Ectodermal cell (in vitro differentiated cells): ENCODE data around the gene GTPBP2.

Source experiments
- H3K27ac ChIP-seq: 2 replicates; pipeline ENCODE4 v1.7.0; 2013; ENCODE audit warnings: mild to moderate bottlenecking, low read depth, low read length; ENCODE audit not compliant: insufficient read depth, poor library complexity, severe bottlenecking
- H3K27me3 ChIP-seq: 2 replicates; pipeline ENCODE4 v1.7.0; 2013; ENCODE audit warnings: mild to moderate bottlenecking, low read length; ENCODE audit not compliant: insufficient read depth, control insufficient read depth, poor library complexity, severe bottlenecking
- H3K36me3 ChIP-seq: one replicate; pipeline ENCODE4 v1.7.0; 2013; ENCODE audit warnings: low read length; ENCODE audit not compliant: control insufficient read depth, insufficient read depth
- H3K4me1 ChIP-seq: one replicate; pipeline ENCODE4 v1.7.0; 2013; ENCODE audit warnings: low read length; ENCODE audit not compliant: control insufficient read depth, insufficient read depth
- H3K4me3 ChIP-seq: 2 replicates; pipeline ENCODE4 v1.7.0; 2013; ENCODE audit warnings: low read depth, low read length, control low read depth; ENCODE audit not compliant: insufficient read depth
- H3K9me3 ChIP-seq: 2 replicates; pipeline ENCODE4 v1.7.0; 2013; ENCODE audit warnings: mild to moderate bottlenecking, low read length, moderate library complexity; ENCODE audit not compliant: control insufficient read depth
- WGBS, 2 experiments: methylation state at CpG; one replicate each; pipeline ENCODE4 v1.1.7; 2013; ENCODE audit warnings: missing lambda C conversion rate in 2 of 2; 5-methylcytosine and 5-hydroxymethylcytosine counted together

The GTPBP2 gene

GRCh38 chr6:43579171-43579570, 49.9 kb downstream of the GTPBP2 start:
- Histone ChIP-seq H3K4me3 (no peak overlapping the region), H3K9me3 (no peaks in the 10 kb centered on the region), H3K4me1 (peaks cover 6% of the 10 kb centered on the region), H3K27ac (no peak overlapping the region), H3K36me3 (peaks cover 18% of the 10 kb centered on the region), H3K27me3 (no peaks in the 10 kb centered on the region)
- 97 to 100% methylated on average over 2 of the region's 2 CpGs for WGBS, 2 experiments

GRCh38 chr6:43578748-43579147, 50.3 kb downstream of the GTPBP2 start:
- 95 to 96% methylated on average over 3 of the region's 3 CpGs for WGBS, 2 experiments
- Histone ChIP-seq H3K27ac (no peak overlapping the region), H3K4me3 (no peak overlapping the region), H3K9me3 (no peaks in the 10 kb centered on the region), H3K27me3 (no peaks in the 10 kb centered on the region), H3K4me1 (peaks cover 6% of the 10 kb centered on the region), H3K36me3 (peaks cover 15% of the 10 kb centered on the region)

- Histone ChIP-seq H3K9me3 (no peaks in the 10 kb centered on the region), H3K4me1 (peaks cover 6% of the 10 kb centered on the region), H3K36me3 (peaks cover 10% of the 10 kb centered on the region), H3K4me3 (peak within 1 kb of the TSS; percentile 83), H3K27me3 (no peaks in the 10 kb centered on the region), H3K27ac (peak within 1 kb of the TSS; percentile 73)
- 1% methylated on average over 76 of the region's 76 CpGs for WGBS, 2 experiments
Observed at GRCh38 chr6:43575772-43576551, 53.1 kb downstream of the GTPBP2 start, which contains the start of the genes POLH and XPO5. Gene POLH, plus strand, starts transcription at chr6:43576185. Its CDS starts 6,135 bp downstream, at chr6:43582320. Gene XPO5, minus strand, starts transcription at chr6:43576038. Its CDS starts 174 bp downstream, at chr6:43575864.

GRCh38 chr6:43575105-43575771, 53.8 kb downstream of the GTPBP2 start:
- Histone ChIP-seq H3K27me3 (no peaks in the 10 kb centered on the region), H3K9me3 (no peaks in the 10 kb centered on the region), H3K4me1 (peaks cover 6% of the 10 kb centered on the region), H3K27ac (peak overlapping the region; percentile 53), H3K36me3 (peaks cover 13% of the 10 kb centered on the region), H3K4me3 (peak overlapping the region; percentile 83)
- 1% methylated on average over 37 to 38 of the region's 38 CpGs for WGBS, 2 experiments

GRCh38 chr6:43572015-43572414, 57.0 kb downstream of the GTPBP2 start:
- Histone ChIP-seq H3K4me1 (peaks cover 3% of the 10 kb centered on the region), H3K27ac (no peak overlapping the region), H3K4me3 (no peak overlapping the region), H3K9me3 (no peaks in the 10 kb centered on the region), H3K36me3 (peaks cover 32% of the 10 kb centered on the region), H3K27me3 (no peaks in the 10 kb centered on the region)
- WGBS, 2 experiments = 94% methylated on average over 4 of the region's 4 CpGs

- peaks cover 3% of the 10 kb centered on the region for H3K4me1 ChIP-seq
- peaks cover 35% of the 10 kb centered on the region for H3K36me3 ChIP-seq
- H3K9me3 ChIP-seq = no peaks in the 10 kb centered on the region
- no peaks in the 10 kb centered on the region for H3K27me3 ChIP-seq
- H3K27ac ChIP-seq = no peak overlapping the region
- 95 to 97% methylated on average over 4 to 5 of the region's 5 CpGs for WGBS, 2 experiments
- no peak overlapping the region for H3K4me3 ChIP-seq
Observed at GRCh38 chr6:43570876-43571441, 58.1 kb downstream of the GTPBP2 start.
